Muscle layer of duodenum (tissue), 2 donors: ENCODE measurements around the gene TERF2IP.

ENCODE experiments used
- H3K27ac ChIP-seq: one replicate; pipeline ENCODE4 v1.7.0; 2013; ENCODE audit warnings: mild to moderate bottlenecking, low read length
- H3K27me3 ChIP-seq: one replicate; pipeline ENCODE4 v1.7.0; 2013; ENCODE audit warnings: low read depth, mild to moderate bottlenecking, control low read depth, low read length
- H3K36me3 ChIP-seq, 2 donors: one replicate each; pipeline ENCODE4 v1.7.0; 2013; ENCODE audit warnings: low read length in 2 of 2, control low read depth in 1 of 2, mild to moderate bottlenecking in 1 of 2; ENCODE audit not compliant: insufficient read depth in 2 of 2, control insufficient read depth in 1 of 2
- H3K4me1 ChIP-seq, 2 donors: one replicate each; pipeline ENCODE4 v1.7.0; 2013; ENCODE audit warnings: low read length in 2 of 2, mild to moderate bottlenecking in 2 of 2, control low read depth in 1 of 2, moderate library complexity in 1 of 2; ENCODE audit not compliant: insufficient read depth in 2 of 2, control insufficient read depth in 1 of 2
- H3K4me3 ChIP-seq, 2 donors: one replicate each; pipeline ENCODE4 v1.7.0; 2013; ENCODE audit warnings: low read length in 2 of 2, low read depth in 1 of 2, mild to moderate bottlenecking in 1 of 2
- H3K9me3 ChIP-seq, 2 donors: one replicate each; pipeline ENCODE4 v1.7.0; 2013; ENCODE audit warnings: low read length in 2 of 2, control low read depth in 1 of 2, mild to moderate bottlenecking in 1 of 2; ENCODE audit not compliant: control insufficient read depth in 1 of 2
- donor health status: healthy.

The TERF2IP gene, protein sequence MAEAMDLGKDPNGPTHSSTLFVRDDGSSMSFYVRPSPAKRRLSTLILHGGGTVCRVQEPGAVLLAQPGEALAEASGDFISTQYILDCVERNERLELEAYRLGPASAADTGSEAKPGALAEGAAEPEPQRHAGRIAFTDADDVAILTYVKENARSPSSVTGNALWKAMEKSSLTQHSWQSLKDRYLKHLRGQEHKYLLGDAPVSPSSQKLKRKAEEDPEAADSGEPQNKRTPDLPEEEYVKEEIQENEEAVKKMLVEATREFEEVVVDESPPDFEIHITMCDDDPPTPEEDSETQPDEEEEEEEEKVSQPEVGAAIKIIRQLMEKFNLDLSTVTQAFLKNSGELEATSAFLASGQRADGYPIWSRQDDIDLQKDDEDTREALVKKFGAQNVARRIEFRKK

DNA sequence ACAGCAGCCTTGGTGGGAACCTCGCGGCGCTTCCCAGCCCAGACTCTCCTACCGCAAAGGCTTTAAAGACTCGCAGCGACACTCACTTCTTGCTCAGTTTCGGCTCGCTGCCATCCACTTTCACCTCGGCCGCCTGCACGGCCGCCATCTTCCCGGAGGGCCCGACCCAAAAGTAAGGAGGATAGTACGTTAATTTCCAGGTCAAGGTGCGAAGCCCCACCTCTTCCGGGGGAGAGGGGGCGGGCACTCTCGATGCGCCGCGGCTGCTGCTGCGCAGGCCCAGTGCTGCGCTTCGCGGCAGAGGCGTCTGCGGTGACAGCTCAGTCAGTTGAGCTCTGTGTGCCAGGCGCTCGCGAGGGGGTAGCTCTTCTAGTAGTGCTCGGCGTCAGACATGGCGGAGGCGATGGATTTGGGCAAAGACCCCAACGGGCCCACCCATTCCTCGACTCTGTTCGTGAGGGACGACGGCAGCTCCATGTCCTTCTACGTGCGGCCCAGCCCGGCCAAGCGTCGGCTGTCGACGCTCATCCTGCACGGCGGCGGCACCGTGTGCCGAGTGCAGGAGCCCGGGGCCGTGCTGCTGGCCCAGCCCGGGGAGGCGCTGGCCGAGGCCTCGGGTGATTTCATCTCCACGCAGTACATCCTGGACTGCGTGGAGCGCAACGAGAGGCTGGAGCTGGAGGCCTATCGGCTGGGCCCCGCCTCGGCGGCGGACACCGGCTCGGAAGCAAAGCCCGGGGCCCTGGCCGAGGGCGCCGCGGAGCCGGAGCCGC lies at the start of gene TERF2IP, which contains the start of gene KARS1:
TSS of gene TERF2IP (plus strand) at position 282 of the 773 bp plus-strand sequence. CDS start at position 392, 110 bp downstream.
TSS of gene KARS1 (minus strand) at position 174 of the 773 bp plus-strand sequence. CDS start at position 148, 26 bp downstream.
- peaks cover 17 to 62% of the 10 kb centered on the region in 2 donors for H3K4me1 ChIP-seq
- peak within 1 kb of the TSS; percentile 96 for H3K27ac ChIP-seq
- peaks cover 3 to 34% of the 10 kb centered on the region in 2 donors for H3K36me3 ChIP-seq
- no peaks in the 10 kb centered on the region for H3K9me3 ChIP-seq
- H3K4me3 ChIP-seq = peak within 1 kb of the TSS; percentile 83 to 100
- H3K27me3 ChIP-seq = no peaks in the 10 kb centered on the region

DNA sequence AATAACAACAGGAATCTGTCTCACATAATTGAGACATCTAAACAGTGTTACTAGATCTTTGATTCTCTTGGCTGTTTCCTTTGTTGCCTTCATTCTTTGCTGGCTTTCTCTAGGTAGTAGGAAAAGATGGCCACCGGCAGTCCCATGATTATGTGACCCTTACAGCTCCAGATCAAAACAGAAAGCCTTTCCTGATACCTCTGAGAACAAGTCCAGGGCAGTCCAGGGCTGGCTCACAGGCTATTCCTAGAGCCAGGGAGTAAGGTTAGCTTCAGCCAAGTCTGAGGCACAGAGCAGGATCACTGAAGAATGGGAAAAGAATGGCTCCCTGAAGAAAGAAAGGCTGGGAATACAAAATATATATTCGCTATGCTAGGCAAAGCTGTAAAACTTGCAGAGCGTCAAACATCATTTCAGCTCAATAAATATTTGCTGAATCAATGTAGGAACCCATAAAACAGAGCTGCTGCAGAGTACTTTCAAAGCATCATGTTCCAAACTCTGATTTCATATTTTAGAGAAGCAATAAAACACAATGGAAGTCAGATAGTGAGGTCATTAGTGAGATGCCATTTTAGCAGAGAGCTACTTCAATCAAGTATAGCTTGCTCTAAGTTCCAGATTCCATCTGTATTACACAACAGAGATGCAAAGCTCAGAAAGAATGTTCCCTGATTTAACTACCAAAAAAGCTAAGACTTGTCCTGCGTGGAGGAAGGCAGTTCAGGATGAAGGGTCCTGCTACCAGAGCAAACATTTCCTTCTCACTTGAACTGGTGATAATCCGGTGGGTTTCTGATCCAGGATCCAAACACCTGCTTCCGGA lies 47.9 kb upstream of the TERF2IP start:
- no peak overlapping the region for H3K4me3 ChIP-seq
- peaks cover 36 to 58% of the 10 kb centered on the region in 2 donors for H3K36me3 ChIP-seq
- H3K27ac ChIP-seq = peak overlapping the region; percentile 28
- H3K4me1 ChIP-seq = no peaks in the 10 kb centered on the region
- peaks cover 0 to 4% of the 10 kb centered on the region in 2 donors for H3K9me3 ChIP-seq
- H3K27me3 ChIP-seq = no peaks in the 10 kb centered on the region

DNA sequence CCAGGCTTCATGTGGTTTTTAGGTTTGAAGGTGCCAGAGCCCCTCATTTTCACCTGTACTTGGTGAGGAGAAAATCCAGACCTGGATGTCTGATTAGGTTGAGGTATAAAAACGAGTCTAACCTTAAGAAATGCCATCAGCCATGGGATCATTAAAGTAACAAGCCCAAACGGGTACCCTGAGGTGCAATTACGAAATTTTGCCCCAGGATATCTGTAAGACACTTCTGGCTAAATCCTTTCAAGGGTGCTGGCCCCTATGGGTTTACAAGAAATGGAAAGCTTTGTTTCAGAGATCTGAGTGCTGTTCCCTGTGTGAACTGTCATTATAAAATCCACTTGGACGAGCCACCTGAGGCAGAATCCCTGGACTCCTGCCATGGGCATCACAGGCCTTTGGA lies 44.3 kb upstream of the TERF2IP start:
- Histone ChIP-seq H3K4me1 (no peaks in the 10 kb centered on the region), H3K27ac (no peak overlapping the region), H3K27me3 (no peaks in the 10 kb centered on the region), H3K36me3 (peaks cover 53 to 60% of the 10 kb centered on the region in 2 donors), H3K4me3 (no peak overlapping the region), H3K9me3 (peaks cover 0 to 4% of the 10 kb centered on the region in 2 donors)

DNA sequence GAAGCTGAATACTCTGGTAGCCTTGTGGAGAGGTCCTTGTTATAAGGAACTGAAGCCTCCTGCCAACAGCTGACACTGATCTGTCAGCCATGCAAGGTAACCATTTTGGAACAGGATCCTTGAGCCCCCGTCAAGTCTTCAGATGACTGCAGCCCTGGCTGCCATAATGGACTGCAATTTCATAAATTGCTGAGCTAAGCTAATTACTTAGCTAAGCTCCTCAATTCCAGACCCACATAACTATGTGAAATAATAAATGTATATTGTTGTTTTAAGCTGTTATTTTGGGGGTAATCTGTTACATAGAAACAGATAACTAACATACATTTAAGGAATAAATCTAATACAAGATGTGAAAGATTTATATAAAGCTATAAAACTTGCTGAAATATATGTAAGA lies 41.1 kb upstream of the TERF2IP start:
- H3K9me3 ChIP-seq = peaks cover 0 to 4% of the 10 kb centered on the region in 2 donors
- peaks cover 50 to 62% of the 10 kb centered on the region in 2 donors for H3K36me3 ChIP-seq
- no peak overlapping the region for H3K27ac ChIP-seq
- H3K27me3 ChIP-seq = no peaks in the 10 kb centered on the region
- no peak overlapping the region for H3K4me3 ChIP-seq
- no peaks in the 10 kb centered on the region for H3K4me1 ChIP-seq

DNA sequence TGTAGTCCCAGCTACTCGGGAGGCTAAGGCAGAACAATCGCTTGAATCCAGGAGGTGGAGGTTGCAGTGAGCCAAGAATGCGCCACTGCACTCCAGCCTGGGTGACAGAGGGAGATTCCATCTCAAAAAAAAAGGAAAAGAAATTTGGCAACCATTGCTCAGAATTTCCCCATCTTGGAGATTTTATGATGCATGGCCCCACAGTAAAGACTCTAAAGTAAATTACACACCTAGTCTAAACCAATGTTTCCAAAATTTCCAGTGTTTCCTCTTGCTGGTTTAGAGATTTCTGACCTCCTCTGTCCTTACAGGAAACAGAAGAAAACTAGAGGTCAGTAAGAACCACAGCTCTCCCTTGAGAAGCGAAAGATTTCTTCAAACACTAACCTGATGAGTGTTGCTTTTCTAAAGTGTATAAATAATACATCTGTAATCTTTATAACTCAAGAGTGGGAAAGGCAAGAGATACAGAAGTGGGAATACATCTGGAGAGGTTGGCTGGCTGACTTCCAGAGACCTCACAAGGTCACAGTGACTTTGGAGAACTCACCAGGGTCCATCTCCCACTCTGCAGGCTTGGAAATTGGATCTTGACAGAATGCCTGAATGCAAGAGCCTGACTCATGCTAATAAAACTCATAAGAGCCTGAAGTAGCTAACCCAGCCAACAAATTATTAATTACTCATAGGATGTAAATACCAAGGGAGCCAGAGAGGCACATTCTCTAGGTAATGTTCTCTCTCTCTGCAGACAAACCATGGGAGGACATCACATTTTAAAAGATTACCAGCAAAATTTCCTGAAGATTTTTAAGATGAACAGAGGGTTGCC lies 33.3 kb upstream of the TERF2IP start:
- Histone ChIP-seq H3K27ac (no peak overlapping the region), H3K9me3 (no peaks in the 10 kb centered on the region), H3K4me3 (no peak overlapping the region), H3K36me3 (peaks cover 29 to 85% of the 10 kb centered on the region in 2 donors), H3K27me3 (no peaks in the 10 kb centered on the region), H3K4me1 (no peaks in the 10 kb centered on the region)

DNA sequence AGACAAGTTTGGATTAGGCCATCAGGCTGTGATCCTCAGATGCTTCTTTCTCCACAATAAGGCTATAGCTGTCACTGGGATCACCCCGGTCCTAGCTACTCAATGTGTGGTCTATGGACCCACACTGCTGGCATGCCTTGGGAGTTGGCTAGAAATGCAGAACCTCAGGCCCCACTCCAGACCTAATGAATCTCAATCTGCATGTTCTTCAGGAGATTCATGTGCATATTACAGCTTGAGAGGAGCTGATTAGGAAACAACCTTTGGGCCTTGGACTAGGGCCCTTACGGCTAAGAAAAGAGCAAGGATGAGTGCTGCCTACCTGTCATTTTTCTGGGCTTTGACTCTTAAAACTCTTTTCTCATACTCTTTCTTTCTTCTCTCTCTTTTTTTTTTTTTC lies 32.0 kb upstream of the TERF2IP start:
- Histone ChIP-seq H3K9me3 (no peaks in the 10 kb centered on the region), H3K27me3 (no peaks in the 10 kb centered on the region), H3K4me3 (no peak overlapping the region), H3K27ac (no peak overlapping the region), H3K36me3 (peaks cover 39 to 83% of the 10 kb centered on the region in 2 donors), H3K4me1 (no peaks in the 10 kb centered on the region)

DNA sequence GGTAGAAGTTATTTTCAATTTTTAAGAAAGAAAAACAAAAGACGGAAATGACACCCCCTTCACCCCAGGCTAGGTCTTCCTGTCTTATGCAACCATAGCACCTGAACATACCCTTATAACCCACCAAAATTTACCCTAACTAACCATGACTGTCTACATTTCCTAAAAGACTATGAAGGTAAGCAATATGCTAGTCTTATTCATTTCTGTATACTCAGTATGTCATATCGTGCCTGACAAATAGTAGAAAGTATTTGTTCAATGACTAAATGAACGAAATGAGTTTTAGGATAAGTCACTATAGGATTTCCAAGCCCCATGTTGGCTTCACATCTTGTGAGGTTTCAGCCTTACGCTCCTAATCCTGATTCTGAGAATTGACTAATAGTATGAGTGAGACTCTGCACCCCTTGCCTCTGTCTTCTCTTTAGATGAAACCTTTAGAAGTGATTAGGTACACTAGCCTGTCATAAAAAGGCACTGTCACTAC lies 31.0 kb upstream of the TERF2IP start:
- Histone ChIP-seq H3K9me3 (no peaks in the 10 kb centered on the region), H3K36me3 (peaks cover 39 to 76% of the 10 kb centered on the region in 2 donors), H3K4me1 (peaks cover 0 to 3% of the 10 kb centered on the region in 2 donors), H3K27me3 (no peaks in the 10 kb centered on the region), H3K4me3 (no peak overlapping the region), H3K27ac (no peak overlapping the region)

DNA sequence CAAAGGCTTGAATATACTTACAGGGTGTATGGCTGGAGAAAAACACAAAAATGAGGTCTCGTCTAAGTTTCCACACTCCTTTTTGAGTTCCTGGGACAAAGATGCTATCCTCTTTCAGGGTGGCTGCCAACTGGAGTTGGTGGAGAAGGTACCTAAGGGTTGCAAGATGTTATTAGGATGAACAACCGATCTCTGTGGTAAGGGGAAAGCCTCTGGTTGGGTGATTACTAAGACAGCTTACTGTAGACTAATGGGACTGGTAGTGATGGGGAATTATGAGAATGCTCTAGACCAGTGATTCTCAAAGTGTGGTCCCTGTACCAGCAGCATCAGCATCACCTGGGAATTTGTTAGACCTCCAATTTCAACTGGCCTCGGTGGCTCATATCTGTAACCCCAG lies 30.5 kb upstream of the TERF2IP start:
- H3K4me3 ChIP-seq = no peak overlapping the region
- peaks cover 36 to 71% of the 10 kb centered on the region in 2 donors for H3K36me3 ChIP-seq
- peaks cover 2 to 8% of the 10 kb centered on the region in 2 donors for H3K4me1 ChIP-seq

DNA sequence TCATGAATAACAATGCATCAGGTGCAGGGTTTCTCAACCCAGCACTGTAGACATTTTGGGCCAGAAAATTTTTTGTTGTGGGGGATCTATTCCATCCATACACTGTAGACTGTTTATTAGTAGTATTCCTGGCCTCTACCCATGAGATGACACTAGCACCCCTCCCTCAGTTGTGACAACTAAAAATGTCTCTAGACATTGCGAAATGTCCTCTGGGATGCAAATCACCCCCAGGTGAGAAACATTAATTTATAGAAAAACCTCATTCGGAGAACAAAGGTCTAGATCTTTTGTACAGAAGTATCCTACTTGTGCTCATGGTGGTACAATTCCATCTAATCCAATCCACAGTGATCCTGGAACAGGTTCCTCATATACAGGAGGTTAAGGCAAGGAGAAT lies 28.8 kb upstream of the TERF2IP start:
- H3K4me3 ChIP-seq = no peak overlapping the region
- no peak overlapping the region for H3K27ac ChIP-seq
- peaks cover 27 to 55% of the 10 kb centered on the region in 2 donors for H3K36me3 ChIP-seq
- peaks cover 5 to 13% of the 10 kb centered on the region in 2 donors for H3K4me1 ChIP-seq
- H3K27me3 ChIP-seq = no peaks in the 10 kb centered on the region
- H3K9me3 ChIP-seq = no peaks in the 10 kb centered on the region

More for the DNA sequence above, 30.5 kb upstream of the TERF2IP start:
- no peaks in the 10 kb centered on the region for H3K9me3 ChIP-seq
- H3K27me3 ChIP-seq = no peaks in the 10 kb centered on the region
- H3K27ac ChIP-seq = no peak overlapping the region
